Measurements from ENCODE around the gene WDHD1.
A peak's percentile ranks its signal among the peaks of the same experiment; 100 is the strongest.
"Not testable (repeated sequence)": the region's sequence is repeated elsewhere in the genome, so short reads cannot be mapped to it uniquely, and the experiment has no call there.

Gene WDHD1

GRCh38 chr14:55038708-55039107 is 11.8 kb upstream of the WDHD1 start:
- H3K4me3 ChIP-seq (ENCODE audit: low read depth, low read length) = no peak overlapping the region
- DNase-seq (ENCODE audit: low read depth) = no peak
- TF ChIP-seq MAX (IDR thresholded peaks at IDR 0.05; ENCODE audit: low read depth, low read length) = no peak
- TF ChIP-seq CTCF (IDR thresholded peaks at IDR 0.05; ENCODE audit: low read depth, low read length) = no peak

GRCh38 chr14:55037995-55038394 is 11.1 kb upstream of the WDHD1 start:
- H3K4me3 ChIP-seq (ENCODE audit: low read depth, low read length); DNase-seq (ENCODE audit: low read depth): not testable (repeated sequence)

GRCh38 chr14:55031190-55031589 is 4.3 kb upstream of the WDHD1 start:
- no peak overlapping the region for H3K4me3 ChIP-seq (ENCODE audit: low read depth, low read length)
- DNase-seq (ENCODE audit: low read depth) = no peak
- TF ChIP-seq MAX (IDR thresholded peaks at IDR 0.05; ENCODE audit: low read depth, low read length) (no peak), MYC (IDR thresholded peaks at IDR 0.05; ENCODE audit: low read depth, low read length) (no peak), POLR2A (IDR thresholded peaks at IDR 0.05; ENCODE audit: extremely low read depth, insufficient read length) (no peak), CTCF (IDR thresholded peaks at IDR 0.05; ENCODE audit: low read depth, low read length) (no peak)

GRCh38 chr14:55028476-55028875 is 1.6 kb upstream of the WDHD1 start:
- H3K4me3 ChIP-seq (ENCODE audit: low read depth, low read length) = peak overlapping the region; percentile 92
- no peak for DNase-seq (ENCODE audit: low read depth)
- no peak for TF ChIP-seq POLR2A (IDR thresholded peaks at IDR 0.05; ENCODE audit: extremely low read depth, insufficient read length)
- TF ChIP-seq MYC (IDR thresholded peaks at IDR 0.05; ENCODE audit: low read depth, low read length) = no peak
- no peak for TF ChIP-seq MAX (IDR thresholded peaks at IDR 0.05; ENCODE audit: low read depth, low read length)
- TF ChIP-seq CTCF (IDR thresholded peaks at IDR 0.05; ENCODE audit: low read depth, low read length) = no peak

GRCh38 chr14:55028066-55028465 is 1.2 kb upstream of the WDHD1 start:
- H3K4me3 ChIP-seq (ENCODE audit: low read depth, low read length) = peak overlapping the region; percentile 92
- DNase-seq (ENCODE audit: low read depth) = no peak
- TF ChIP-seq POLR2A (IDR thresholded peaks at IDR 0.05; ENCODE audit: extremely low read depth, insufficient read length) (no peak), MYC (IDR thresholded peaks at IDR 0.05; ENCODE audit: low read depth, low read length) (no peak), CTCF (IDR thresholded peaks at IDR 0.05; ENCODE audit: low read depth, low read length) (no peak), MAX (IDR thresholded peaks at IDR 0.05; ENCODE audit: low read depth, low read length) (no peak)

GRCh38 chr14:55026441-55026792 is 482 bp downstream of the WDHD1 start:
- TF ChIP-seq MAX (IDR thresholded peaks at IDR 0.05; ENCODE audit: low read depth, low read length) = no peak
- TF ChIP-seq POLR2A (IDR thresholded peaks at IDR 0.05; ENCODE audit: extremely low read depth, insufficient read length) = no peak
- no peak for TF ChIP-seq CTCF (IDR thresholded peaks at IDR 0.05; ENCODE audit: low read depth, low read length)
- no peak for TF ChIP-seq MYC (IDR thresholded peaks at IDR 0.05; ENCODE audit: low read depth, low read length)
- H3K4me3 ChIP-seq (ENCODE audit: low read depth, low read length) = peak overlapping the region; percentile 92
- DNase-seq (ENCODE audit: low read depth) = no peak
